ENCODE data around the gene CIZ1. TPM values are rescaled to one million over a fixed set of nuclear protein-coding genes. Genes with fewer than 3 reads are reported as not detected.

The CIZ1 gene
- total RNA-seq, 2 donors from 2014 or later, result 113 to 123 TPM

GRCh38 chr9:128125580-128126354 lies 65.6 kb downstream of the CIZ1 start:
- Mint-ChIP-seq H3K27ac (no peak overlapping the region), H3K9me3 (no peaks in the 10 kb centered on the region), H3K4me3 (peak overlapping the region; percentile 62), H3K36me3 (ENCODE audit: low read depth) (peaks cover 28% of the 10 kb centered on the region), H3K27me3 (no peaks in the 10 kb centered on the region), H3K4me1 (peaks cover 24% of the 10 kb centered on the region)
- ATAC-seq (replicated peaks), result no peak

DNA sequence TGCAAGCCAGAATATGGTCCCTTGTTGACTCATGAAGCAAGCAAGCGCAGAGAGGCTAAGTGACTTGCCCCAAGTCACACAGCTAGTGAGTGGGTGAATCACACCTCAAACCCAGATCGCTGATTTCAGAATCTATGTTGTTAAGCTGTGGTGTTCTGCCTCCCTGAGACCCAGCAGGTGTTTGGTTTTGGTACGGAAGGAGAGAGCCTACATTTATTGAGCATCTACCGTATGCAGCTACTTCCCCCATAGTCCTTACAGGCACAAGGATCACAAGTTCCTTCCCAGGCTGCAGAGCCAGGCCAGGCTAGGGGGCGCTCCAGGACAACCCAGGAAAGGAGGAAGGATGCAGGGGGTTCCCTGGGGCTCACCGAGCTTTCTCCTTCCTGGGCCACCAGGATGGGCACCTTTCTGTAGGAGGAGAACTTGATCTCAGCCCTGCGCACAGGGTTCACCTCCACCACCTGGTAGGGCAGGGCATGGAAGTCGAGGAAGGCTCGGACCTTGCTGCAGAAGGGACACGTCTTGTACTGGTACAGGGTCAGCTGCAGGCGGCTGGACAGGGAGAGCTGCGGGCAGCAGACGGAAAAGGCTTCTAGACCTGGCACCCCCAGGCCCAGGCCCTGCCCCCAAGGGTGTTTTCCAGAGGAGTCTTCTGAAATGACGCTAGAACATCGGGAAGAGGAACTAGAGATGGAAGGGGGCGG lies 66.3 kb downstream of the CIZ1 start:
- H3K27ac Mint-ChIP-seq, result peak overlapping the region; percentile 30
- H3K4me1 Mint-ChIP-seq, result peaks cover 24% of the 10 kb centered on the region
- peaks cover 28% of the 10 kb centered on the region for H3K36me3 Mint-ChIP-seq (ENCODE audit: low read depth)
- H3K4me3 Mint-ChIP-seq, result peak overlapping the region; percentile 62
- H3K9me3 Mint-ChIP-seq, result no peaks in the 10 kb centered on the region
- peak; percentile 12 for ATAC-seq (replicated peaks)
- H3K27me3 Mint-ChIP-seq, result no peaks in the 10 kb centered on the region

DNA sequence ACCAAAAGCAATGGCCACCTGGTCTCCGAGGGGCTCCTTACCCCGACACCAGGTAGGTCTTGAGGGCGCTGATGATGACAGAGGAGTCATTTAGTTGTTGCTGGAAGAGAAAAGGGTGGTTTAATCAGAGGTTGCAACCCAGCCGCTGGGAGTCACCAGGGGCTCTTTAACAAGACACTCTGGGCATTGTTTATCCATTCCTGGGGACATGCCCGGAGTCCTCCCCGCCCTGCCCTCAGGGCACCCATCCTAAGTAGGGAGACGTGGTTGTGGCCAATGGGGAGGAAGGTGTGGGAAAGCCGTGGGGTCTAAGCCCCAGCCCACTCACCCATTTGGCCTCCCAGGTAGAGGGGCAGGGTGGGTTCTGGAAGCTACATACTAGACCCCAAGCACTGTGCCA lies 66.9 kb downstream of the CIZ1 start:
- no peak for ATAC-seq (replicated peaks)
- Mint-ChIP-seq H3K27ac (no peak overlapping the region), H3K9me3 (no peaks in the 10 kb centered on the region), H3K36me3 (ENCODE audit: low read depth) (peaks cover 28% of the 10 kb centered on the region), H3K27me3 (no peaks in the 10 kb centered on the region), H3K4me1 (peaks cover 22% of the 10 kb centered on the region), H3K4me3 (peak overlapping the region; percentile 62)

DNA sequence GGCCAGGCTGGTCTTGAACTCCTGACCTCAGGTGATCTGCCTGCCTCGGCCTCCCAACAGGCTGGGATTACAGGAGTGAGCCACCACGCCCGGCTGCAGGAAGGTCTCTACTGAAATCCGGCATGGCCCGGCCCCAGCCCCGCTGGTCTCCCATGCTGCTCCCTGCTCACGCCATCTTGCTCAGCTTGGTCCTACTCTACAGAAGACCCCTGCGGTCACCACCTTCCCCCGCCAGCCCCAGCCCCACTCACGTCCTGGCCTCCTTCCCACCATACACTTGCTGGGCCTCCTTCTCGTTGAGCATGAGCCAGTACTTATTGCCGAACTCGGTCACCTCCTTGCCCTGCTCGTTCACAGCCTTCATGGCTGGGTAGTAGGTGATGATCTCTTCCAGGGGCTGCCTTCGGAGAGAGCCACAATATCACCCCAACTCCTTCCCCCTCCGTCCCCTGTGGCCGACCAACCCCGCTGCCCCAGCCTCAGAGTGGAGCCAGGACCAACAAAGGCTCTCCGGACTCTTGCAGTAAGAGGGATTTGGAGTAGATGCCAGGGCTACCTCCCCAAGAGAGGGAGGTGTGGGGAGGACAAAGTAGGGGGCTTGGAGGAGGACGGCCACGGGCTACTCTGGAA lies 67.8 kb downstream of the CIZ1 start:
- H3K27ac Mint-ChIP-seq, result no peak overlapping the region
- peaks cover 15% of the 10 kb centered on the region for H3K4me1 Mint-ChIP-seq
- no peak for ATAC-seq (replicated peaks)
- H3K27me3 Mint-ChIP-seq, result no peaks in the 10 kb centered on the region
- peaks cover 28% of the 10 kb centered on the region for H3K36me3 Mint-ChIP-seq (ENCODE audit: low read depth)
- H3K4me3 Mint-ChIP-seq, result no peak overlapping the region
- H3K9me3 Mint-ChIP-seq, result no peaks in the 10 kb centered on the region

DNA sequence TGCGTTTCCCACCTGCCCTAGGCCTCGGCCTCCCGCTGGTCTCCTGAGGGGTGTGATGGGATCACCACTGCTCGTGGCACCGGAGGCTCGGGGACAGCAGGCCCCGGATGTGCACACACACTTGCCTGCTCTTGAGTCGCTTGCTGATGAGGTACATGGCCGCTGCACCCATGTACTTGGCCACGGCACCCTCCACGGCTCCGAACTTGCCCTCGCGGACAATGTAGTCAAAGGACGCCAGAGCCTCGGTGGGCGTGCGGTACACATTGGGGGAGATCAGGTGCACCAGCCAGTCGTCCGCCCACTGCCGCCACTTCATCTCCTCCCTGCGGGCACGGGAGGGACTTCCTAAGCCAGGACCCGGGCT lies 68.6 kb downstream of the CIZ1 start:
- no peaks in the 10 kb centered on the region for H3K27me3 Mint-ChIP-seq
- no peak overlapping the region for H3K27ac Mint-ChIP-seq
- peaks cover 28% of the 10 kb centered on the region for H3K36me3 Mint-ChIP-seq (ENCODE audit: low read depth)
- peaks cover 15% of the 10 kb centered on the region for H3K4me1 Mint-ChIP-seq
- H3K9me3 Mint-ChIP-seq, result no peaks in the 10 kb centered on the region
- no peak for ATAC-seq (replicated peaks)
- no peak overlapping the region for H3K4me3 Mint-ChIP-seq

DNA sequence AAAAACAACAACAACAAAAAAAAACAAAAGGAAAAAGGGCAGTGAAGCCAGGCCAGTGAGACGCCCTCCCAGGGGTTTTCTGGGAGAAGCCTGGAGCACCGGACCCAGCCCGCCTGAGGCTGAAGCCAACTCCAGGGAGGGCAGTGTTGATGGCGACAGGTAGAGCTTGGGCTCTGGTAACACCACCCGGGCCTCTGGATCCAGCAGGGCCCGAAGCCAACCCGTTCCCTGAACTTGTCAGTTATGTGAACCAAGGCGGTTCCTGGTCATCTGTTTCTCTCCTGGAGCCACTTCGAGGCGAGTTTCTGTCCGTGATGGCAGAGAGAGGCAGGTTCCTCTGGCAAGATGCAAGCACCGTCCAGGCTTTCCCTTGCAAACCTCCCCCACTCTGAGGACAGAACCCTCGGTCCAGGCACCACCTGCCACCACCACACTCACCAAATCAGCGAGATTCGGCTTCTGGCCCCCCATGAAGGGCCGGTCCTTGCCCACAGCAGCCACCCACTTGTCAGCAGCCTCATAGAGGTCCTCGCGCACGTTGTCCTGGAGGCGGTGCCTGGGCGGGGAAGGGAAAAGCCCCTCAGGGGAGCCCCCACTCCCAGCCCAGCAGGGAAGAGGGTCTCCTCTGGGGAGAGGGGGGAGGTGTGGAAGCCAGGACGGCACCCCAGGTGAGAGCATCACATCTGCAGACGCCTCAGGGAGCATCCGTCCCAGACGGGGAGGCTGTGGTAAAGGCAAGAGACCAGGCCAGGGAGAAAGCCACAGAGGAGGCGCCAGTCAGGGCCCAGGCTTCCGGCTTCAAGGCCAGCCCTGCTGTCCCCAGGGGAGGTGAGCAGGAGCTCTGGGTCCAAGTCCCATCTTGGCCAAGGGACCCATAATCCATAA lies 69.2 kb downstream of the CIZ1 start:
- Mint-ChIP-seq H3K9me3 (no peaks in the 10 kb centered on the region), H3K4me3 (no peak overlapping the region), H3K4me1 (peaks cover 20% of the 10 kb centered on the region), H3K36me3 (ENCODE audit: low read depth) (peaks cover 28% of the 10 kb centered on the region), H3K27ac (no peak overlapping the region), H3K27me3 (no peaks in the 10 kb centered on the region)
- ATAC-seq (replicated peaks), result no peak

DNA sequence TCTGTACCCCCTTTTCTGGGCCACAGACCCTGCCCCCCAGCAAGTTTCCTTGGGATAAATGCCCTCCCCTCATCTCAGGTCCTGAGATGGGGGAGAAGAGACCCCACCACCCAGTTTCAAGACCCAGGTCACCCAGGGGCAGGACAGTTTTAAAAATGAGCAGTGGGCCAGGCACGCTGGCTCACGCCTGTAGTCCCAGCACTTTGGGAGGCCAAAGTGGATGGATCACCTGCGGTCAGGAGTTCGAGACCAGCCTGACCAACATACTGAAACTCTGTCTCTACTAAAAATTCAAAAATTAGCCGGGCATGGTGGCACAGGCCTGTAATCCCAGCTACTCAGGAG lies 69.9 kb downstream of the CIZ1 start:
- H3K9me3 Mint-ChIP-seq, result no peaks in the 10 kb centered on the region

GRCh38 chr9:128120741-128121465 lies 70.5 kb downstream of the CIZ1 start:
- no peak for ATAC-seq (replicated peaks)
- Mint-ChIP-seq H3K36me3 (ENCODE audit: low read depth) (peaks cover 28% of the 10 kb centered on the region), H3K9me3 (no peaks in the 10 kb centered on the region), H3K27ac (no peak overlapping the region), H3K4me3 (no peak overlapping the region), H3K4me1 (peaks cover 15% of the 10 kb centered on the region), H3K27me3 (no peaks in the 10 kb centered on the region)

More for the DNA sequence above, 69.9 kb downstream of the CIZ1 start:
- Mint-ChIP-seq H3K4me3 (no peak overlapping the region), H3K4me1 (peaks cover 20% of the 10 kb centered on the region), H3K36me3 (ENCODE audit: low read depth) (peaks cover 28% of the 10 kb centered on the region), H3K27ac (no peak overlapping the region), H3K27me3 (no peaks in the 10 kb centered on the region)
- ATAC-seq (replicated peaks), result no peak

GRCh38 chr9:128120061-128120740 lies 71.2 kb downstream of the CIZ1 start:
- ATAC-seq (replicated peaks), result no peak
- Mint-ChIP-seq H3K4me1 (peaks cover 9% of the 10 kb centered on the region), H3K36me3 (ENCODE audit: low read depth) (peaks cover 28% of the 10 kb centered on the region), H3K27ac (no peak overlapping the region), H3K27me3 (no peaks in the 10 kb centered on the region), H3K4me3 (no peak overlapping the region), H3K9me3 (no peaks in the 10 kb centered on the region)

DNA sequence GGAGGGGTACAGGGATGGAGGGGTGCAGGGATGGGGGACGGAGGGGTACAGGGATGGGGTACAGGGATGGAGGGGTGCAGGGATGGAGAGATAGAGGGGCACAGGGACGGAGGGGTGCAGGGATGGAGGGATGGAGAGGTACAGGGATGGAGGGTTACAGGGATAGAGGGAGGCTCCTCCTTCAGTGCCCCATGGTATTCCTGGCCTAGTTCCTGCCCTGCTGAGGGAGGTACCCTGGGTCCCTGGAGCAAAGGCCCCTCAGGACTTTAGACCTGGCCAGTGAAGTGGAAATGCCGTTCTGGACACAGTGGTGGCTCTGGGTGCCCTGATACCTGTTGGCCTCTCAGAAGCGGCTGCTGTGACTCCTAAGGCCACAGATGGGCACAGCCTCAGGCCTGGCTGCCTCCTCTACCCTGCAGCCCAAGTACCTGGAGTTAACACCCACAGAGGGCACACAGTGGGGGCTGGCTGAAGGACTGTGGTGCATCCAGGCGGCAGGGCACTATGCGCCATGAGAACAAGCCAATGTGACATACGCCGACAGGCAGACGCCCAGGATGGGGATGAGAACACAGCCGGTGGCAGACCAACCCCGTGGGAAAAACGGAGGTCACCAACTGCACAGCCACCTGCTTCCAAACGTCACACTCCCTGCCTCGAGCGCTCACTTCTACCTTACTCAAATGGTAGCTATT lies 72.3 kb downstream of the CIZ1 start:
- Mint-ChIP-seq H3K27me3 (no peaks in the 10 kb centered on the region), H3K27ac (no peak overlapping the region), H3K4me1 (peaks cover 5% of the 10 kb centered on the region), H3K4me3 (no peak overlapping the region), H3K36me3 (ENCODE audit: low read depth) (peaks cover 21% of the 10 kb centered on the region), H3K9me3 (no peaks in the 10 kb centered on the region)
- ATAC-seq (replicated peaks), result no peak

- peaks cover 17% of the 10 kb centered on the region for H3K36me3 Mint-ChIP-seq (ENCODE audit: low read depth)
- ATAC-seq (replicated peaks), result no peak
- H3K9me3 Mint-ChIP-seq, result no peaks in the 10 kb centered on the region
- peaks cover 5% of the 10 kb centered on the region for H3K4me1 Mint-ChIP-seq
- no peaks in the 10 kb centered on the region for H3K27me3 Mint-ChIP-seq
- no peak overlapping the region for H3K4me3 Mint-ChIP-seq
- H3K27ac Mint-ChIP-seq, result no peak overlapping the region
Observed at GRCh38 chr9:128118472-128118857, 72.9 kb downstream of the CIZ1 start.

DNA sequence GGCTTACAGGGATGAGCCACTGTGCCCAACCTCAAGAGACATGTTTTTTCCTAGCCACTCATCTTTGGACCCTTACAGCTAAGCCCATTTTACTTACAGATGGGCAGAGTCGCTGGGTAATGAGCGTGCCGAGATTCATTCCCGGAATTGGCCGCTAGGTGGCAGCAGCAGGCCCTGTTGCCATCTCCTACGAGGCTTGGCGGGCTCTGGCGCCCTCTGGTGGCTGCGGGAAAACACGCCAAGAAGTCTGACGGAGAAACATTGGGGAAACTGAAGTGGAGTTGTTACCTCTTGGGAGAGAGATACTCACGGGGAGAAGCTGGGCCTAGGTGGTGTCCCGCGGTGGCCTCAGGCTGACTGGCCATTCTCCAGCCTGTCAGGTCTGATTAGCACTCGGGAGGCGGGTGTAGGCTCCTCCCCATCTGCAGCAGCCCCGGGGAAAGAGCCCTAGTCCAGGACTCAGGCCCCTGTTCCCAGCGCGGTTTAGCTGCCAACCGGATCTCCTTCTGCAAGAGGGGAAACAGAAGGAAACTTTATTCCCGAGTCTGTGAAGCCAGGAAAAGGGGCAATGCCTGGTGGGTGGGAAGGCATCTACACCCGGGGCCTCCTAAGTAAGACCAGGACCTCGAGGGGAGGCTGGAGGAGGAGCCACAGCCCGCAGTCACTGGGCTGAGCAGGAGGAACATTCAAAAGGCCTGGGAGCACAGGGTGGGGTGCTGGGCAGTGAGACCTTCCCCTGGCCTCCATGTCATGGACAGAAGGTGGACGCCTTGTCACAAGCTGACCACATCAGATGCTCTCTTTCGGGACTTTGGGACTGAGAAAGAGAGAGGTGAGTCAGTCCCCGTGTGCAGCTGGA lies 73.5 kb downstream of the CIZ1 start:
- peak; percentile 85 for ATAC-seq (replicated peaks)
- Mint-ChIP-seq H3K9me3 (no peaks in the 10 kb centered on the region), H3K27me3 (no peaks in the 10 kb centered on the region), H3K36me3 (ENCODE audit: low read depth) (peaks cover 14% of the 10 kb centered on the region), H3K4me1 (peaks cover 5% of the 10 kb centered on the region), H3K4me3 (no peak overlapping the region), H3K27ac (peak overlapping the region; percentile 52)

Data from activated T-helper 17 cell treated with anti-CD3 and anti-CD28 coated beads, Interleukin-2, amount 50 U/mL, for 72 hours (primary cell).